Breast epithelium (tissue), 3 donors: ENCODE measurements around the gene MYO18B.

Experiments
- POLR2A ChIP-seq: fragments of 450-650 bp; IDR thresholded peaks from one replicate; pipeline ENCODE4 v1.6.1; 2016; ENCODE audit warnings: antibody characterized with exemption, mild to moderate bottlenecking, moderate library complexity
- POLR2AphosphoS5 ChIP-seq, 3 donors: sonication (generic); formaldehyde crosslinking; IDR thresholded peaks; one replicate each; pipeline ENCODE4 v1.6.1; 2017; ENCODE audit warnings: antibody characterized with exemption in 3 of 3
- TF ChIP-seq, protein P1 (sequence below), 3 donors: fragments of 450-650 bp; IDR thresholded peaks; one replicate each; pipeline ENCODE4 v1.5.1; 2016 to 2017; ENCODE audit warnings: antibody characterized with exemption in 3 of 3, mild to moderate bottlenecking in 3 of 3, moderate library complexity in 3 of 3

GRCh38 chr22:25736378-25737011, 5.5 kb upstream of the MYO18B start:
- TF ChIP-seq, protein P1, sequence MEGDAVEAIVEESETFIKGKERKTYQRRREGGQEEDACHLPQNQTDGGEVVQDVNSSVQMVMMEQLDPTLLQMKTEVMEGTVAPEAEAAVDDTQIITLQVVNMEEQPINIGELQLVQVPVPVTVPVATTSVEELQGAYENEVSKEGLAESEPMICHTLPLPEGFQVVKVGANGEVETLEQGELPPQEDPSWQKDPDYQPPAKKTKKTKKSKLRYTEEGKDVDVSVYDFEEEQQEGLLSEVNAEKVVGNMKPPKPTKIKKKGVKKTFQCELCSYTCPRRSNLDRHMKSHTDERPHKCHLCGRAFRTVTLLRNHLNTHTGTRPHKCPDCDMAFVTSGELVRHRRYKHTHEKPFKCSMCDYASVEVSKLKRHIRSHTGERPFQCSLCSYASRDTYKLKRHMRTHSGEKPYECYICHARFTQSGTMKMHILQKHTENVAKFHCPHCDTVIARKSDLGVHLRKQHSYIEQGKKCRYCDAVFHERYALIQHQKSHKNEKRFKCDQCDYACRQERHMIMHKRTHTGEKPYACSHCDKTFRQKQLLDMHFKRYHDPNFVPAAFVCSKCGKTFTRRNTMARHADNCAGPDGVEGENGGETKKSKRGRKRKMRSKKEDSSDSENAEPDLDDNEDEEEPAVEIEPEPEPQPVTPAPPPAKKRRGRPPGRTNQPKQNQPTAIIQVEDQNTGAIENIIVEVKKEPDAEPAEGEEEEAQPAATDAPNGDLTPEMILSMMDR (IDR thresholded peaks at IDR 0.05), result no peak
- no peak for TF ChIP-seq POLR2A
- no peak for TF ChIP-seq POLR2AphosphoS5 (IDR thresholded peaks at IDR 0.05)
